HG03159 (cell line): ENCODE measurements around the gene ADAMTS8.

Source experiments
- ATAC-seq: cut with Tn5 transposase; IDR thresholded peaks from one replicate; pipeline ENCODE4 v1.9.1; 2021; ENCODE audit warnings: mild to moderate bottlenecking, moderate library complexity; ENCODE audit not compliant: unreplicated experiment

Gene ADAMTS8

DNA sequence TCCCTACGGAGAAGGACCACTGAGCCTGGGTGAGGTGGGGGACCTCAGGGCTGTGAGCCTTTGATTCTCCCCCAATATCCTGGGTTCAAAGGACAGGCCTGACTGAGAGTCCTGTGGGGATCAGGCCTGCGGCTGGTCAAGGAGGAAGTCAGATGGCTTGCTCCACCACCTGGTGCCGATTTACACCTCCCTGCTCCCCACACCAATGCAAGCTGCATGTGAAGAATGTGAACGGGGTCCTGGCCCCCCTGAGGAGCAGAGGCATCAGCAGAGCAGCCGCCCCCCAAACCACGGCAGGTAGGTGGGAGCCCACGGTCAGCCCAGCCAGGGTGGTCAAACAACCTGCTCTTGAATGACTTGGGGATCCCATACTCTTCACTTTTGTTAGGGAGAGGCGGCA is 6.7 kb downstream of the ADAMTS8 start:
- ATAC-seq: no peak

DNA sequence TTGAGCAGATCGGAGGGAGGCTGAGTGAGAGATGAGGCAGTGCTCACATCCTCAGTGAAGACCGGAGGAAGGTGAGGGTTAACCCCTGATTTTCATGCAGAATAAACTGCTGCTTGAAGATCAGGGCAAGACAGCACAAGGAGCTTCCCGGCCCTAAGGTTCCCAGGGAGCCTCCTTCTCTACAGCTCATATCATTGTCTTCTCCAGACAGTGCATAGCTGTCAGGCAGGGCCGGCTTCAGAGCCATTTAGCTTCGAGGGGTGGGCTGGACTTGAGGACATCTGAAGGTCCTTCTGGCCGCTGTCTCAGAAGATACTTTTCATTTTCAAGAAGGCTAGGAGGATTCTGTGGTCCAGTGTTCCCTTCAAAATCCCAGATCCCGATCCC is 7.2 kb downstream of the ADAMTS8 start:
- ATAC-seq: no peak

DNA sequence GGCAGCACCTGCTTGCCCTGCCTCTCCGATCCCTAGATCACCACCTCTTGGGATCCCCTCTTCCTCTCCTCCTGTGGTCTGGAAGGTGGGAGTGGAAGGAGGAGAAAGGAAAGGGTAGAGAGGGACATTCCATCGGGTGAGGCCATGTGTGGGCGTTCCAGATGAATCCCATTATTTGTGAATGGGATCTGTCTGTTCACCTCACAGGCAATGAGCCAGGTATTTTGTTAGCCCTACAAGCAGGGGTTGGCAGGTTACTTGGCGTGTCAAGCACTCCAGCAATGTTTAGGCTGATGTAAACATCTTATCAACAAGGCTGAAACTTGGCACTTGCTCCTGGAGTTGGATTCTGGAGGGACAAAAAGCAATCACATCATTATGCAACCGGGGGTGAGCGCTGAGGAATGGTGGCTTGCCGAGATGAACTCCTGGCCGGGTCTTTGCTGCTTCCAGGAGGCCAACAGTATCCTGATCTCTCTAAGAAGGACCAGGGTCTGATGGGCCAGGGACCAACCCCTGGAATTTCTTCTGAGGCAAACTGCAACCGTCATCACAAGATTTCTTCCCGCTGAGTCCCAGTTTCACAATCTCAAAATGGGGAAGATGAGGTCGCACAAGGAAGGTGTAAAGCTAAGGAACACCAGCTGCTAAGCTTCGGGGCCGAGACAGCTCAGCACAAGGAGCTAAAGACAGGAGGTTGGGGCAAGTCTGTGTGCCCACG is 7.8 kb downstream of the ADAMTS8 start:
- ATAC-seq: no peak

DNA sequence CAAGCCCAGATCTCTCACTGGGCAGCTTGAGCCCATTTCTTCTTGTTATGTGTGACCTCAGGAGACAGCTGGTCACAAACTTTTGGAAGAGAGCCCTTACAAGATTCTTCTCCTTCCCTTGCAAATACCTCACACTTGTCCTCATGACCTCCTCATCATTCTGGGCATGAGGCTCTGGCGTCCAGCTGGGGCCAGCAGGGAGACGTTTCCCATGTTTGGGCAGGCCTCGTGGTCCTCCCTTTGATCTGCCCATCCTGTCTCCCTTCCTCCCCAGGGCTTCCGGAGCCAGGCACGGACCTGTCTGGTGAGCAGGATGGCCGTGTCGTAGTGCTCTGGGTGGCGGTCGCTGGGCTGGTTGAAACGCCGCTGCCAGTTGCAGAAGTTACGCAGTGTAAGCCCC is 9.7 kb downstream of the ADAMTS8 start:
- ATAC-seq: no peak

DNA sequence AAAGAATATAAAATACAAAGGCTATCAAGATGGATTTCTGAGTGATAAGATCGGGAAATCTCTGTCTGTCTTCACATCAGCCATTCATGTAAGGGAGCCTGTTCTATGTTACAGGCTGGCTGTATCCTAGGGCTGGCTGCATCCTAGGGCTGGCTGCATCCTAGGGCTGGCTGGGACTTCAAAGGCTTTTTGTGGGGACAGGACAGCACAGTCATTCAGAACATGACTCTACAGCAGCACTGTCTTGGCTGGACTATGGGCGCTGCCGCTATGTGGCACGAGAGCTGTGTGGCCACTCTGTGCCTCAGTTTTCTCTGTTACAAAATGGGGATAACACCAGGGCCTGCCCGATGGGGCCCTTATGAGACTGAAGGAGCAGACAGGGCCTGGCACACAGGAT is 10.2 kb downstream of the ADAMTS8 start:
- no peak for ATAC-seq

DNA sequence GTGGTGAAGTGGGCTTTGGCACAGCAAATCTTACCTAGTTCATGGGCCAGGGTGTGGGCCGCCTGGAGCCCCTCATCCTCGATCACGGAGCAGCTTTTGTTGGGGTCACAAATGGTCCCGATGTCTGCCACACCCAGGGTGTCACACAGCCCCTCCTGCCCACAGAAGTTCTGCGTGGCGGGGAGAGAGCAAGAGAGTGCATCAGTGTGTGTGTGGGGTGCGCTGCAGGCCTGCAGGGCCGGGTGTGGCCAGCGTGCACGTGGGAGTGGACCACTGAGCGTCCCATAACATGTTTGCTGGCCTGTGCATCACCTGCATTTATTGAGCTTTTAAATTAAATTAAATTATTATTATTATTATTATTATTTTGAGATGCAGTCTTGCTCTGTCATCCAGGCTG is 11.5 kb downstream of the ADAMTS8 start:
- ATAC-seq: no peak

DNA sequence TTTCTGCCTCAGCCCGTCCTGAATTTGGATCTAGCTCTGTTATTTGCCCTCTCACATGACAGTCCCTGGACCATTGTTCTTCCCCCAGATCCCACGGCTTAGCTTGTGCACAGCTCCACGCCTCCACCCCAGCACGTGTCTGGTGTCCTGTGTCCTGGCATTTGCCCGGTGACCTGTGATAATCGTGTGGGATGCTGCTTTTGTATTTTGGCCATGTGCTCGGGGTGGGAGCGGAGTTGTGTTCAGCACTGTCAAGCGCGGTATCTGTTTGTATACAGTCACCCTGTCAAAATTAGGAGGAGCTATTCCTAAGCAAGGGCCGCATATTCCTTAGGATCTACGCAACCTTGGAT is 11.9 kb downstream of the ADAMTS8 start:
- ATAC-seq: no peak

DNA sequence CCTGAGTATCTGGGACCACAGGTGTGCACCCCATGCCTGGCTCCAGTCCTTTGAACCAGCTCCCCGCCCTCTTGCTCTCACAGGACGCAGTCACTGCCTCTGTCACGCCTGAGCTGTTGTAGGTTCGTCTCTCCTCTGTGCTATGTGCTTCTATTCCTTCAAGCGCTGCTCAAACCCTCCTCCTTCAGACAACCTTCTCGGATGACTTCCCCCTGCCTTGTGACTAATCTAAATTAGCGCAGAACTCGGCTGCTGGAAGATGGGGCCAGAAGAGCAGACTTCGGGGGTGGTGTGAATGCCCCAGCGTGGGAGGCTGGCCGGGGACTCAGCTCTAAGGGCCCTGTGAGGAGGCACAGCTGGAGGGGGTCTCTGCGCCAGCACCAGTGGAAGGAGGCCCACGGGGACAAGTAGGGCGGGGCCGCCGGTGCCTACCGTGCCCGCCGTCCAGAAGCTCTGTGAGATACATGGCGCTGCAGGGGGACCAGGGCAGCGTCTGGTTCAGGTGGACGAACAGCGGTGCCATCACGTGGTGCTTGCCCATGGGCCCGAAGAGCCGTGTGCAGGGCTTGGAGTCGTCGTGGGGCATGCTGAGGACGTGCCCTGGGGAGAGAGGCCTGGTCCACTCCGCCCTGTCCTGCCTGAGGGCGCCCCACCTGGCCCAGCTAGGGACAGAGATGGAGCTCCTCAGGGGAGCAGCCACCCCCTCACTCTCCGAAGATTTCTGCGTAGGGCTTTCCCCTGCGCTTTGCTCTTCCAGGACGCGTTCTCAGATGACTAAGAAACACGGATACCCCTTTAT is 12.5 kb downstream of the ADAMTS8 start:
- no peak for ATAC-seq

DNA sequence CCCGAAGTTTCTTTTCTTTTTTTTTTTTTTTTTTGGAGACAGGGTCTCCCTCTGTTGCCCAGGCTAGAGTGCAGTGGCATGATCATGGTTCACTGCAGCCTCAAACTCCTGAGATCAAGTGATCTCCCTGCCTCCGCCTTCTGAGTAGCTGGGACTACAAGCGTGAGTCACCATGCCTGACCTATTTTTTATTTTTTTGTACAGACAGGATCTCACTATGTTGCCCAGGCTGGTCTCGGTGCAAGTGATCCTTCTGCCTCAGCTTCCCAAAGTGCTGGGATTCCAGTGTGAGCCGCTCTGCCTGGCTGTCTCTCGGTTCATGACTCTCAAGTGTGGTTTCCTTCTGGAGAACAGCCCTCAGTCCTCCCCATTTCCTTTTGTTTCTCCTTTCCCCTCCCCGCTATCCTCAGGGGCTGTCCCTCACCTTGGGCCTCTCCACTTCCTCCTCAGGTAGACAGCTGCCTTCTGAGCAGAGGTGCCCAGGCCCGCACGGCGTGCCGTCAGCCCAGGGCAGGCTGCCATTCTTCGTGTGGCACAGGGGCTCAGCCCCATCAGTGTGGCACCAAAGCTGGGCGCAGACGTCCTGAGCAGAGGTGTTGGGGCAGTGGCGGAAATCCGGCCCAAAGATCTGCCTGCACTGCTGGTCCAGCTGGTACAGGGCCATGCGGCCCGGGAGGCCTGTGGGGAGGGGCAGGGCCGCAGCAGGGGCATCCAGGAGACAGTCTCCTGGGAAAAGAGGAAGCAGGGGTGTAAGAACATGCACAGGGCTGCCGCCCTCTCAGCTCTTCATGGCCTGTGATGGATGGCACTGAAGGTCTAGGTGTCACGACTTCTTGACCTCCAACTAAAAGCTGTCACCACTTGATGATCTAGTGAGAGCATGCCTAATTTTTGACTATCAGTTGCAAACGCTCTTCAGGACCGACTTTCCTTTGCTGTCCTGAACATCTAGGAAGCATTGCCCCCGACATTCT is 14.0 kb downstream of the ADAMTS8 start:
- no peak for ATAC-seq

DNA sequence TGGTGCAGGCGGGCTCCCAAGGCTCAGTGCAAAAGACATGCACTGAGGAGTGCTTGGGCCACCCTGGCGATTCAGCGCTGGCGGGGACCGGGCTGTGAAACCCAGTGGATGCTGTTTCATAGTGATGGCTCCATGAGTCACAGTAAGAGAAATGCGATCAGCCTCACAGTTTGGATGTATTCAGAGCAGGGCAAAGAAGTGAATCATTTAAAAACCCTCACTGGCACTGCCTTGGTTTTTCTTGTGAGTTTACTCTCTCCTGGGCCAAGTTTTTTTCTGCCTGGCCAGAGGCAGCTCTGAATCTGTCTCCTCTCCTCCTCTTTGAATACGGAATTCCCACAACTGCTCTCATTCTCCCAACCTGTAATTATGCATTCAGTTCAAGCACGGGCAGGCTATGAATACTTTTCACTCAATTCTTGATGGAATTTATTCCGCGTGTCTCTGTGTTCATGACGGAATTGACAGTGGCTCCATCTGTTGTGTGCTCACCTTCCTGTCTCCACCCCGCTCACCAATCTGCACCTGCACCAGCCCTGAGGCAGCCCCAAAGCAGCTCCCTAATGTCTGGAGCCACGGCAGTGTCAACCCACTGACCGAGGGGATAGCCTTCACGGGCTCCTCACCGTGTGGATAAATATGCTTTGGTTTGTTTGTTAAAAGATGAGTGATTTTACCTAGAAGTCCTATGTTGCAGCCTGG is 14.9 kb downstream of the ADAMTS8 start:
- ATAC-seq: no peak

DNA sequence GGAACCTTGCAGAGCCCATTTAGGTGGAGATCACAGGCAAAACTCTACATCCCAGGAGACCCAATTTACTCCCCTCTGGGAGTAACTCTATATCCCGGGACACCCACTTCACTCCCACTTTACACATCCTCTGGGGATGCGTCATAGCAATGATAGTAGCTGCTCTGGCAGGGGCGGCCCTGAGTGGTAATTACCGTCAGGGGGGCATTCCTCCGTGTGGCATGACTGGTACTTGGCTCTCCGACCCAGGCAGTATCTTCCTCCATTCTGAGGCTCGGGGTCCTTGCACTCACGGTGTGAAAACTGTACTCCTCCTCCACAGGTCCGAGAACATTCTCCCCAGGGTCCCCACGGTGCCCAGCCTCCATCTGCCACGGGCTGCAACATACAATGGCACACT is 17.2 kb downstream of the ADAMTS8 start:
- no peak for ATAC-seq

DNA sequence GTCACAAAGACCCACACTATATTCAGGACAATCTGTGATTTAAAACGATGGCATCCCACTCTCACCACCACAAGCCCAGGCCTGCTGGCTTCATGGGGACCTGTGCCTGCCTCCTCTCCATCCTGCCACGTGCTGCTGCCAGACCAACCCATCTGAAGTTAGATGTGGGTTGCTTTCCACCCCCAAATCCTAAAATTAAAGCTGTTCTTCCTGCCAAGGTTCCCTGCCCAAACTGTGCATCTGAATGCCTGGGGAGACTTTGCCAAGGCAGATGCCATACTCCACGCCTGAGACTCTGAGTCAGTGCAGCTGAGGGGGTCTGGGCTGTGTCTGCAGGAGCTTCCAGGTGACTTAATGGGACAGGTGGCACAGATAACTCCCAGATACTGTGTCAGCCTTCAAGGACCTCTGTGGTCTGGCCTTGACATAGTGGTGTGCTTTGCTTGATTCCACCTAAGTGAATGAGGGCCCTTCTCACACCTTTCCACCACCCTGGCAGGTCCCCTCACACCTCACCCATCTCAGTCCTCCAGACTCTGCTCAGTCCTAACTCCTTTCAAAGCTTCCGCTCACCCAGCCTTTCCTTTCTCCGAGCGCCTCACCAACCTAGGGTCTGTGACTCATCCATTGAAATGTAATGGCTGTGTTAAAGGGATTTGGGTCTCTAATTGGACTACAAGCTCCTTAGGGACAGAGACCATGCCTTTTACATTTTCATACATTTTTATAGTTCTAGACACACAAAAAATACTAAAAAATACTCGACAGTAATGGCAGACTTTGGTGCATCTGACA is 18.6 kb downstream of the ADAMTS8 start:
- no peak for ATAC-seq

DNA sequence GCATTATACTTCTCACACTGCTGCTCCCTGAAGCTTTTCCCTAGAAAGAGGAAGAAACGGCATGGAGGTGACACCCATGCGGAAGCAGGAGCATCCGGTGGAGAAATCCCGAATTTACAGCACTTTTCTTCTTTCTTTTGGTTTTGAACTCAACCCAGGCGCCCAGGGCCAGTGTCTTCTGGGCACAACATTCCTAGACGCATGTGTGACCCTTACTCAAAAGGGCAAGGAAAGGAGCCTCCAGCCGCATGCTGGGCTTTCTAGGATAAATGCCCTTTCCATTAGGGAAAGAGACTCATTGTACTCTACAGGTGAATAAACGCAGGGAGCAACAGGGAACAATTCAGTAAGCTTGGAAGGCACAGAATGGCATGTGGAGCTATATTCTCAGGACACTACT is 19.5 kb downstream of the ADAMTS8 start:
- ATAC-seq: no peak

DNA sequence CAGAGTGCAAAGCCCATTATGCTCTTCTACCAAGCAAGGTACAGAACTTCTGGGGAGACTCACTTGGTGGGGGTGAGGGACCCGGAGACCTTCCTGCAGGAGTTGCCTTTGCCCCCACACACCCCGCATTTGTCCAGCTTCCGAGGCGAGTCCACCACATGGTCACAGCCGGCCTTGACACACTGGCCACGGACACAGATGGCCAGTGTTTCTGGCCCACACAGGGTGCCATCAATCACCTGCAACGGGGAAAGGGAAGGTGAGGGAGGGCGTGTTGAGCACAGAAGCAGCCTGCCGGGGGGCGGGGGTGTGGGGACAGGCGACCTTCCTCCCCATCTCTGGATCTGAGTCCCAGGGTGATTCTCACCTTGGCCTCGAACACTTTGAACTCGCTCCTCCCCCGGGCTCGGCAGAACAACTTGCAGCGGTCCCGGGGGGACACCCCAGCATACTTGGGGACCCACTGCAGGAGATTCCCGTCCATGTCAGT is 20.0 kb downstream of the ADAMTS8 start:
- no peak for ATAC-seq

DNA sequence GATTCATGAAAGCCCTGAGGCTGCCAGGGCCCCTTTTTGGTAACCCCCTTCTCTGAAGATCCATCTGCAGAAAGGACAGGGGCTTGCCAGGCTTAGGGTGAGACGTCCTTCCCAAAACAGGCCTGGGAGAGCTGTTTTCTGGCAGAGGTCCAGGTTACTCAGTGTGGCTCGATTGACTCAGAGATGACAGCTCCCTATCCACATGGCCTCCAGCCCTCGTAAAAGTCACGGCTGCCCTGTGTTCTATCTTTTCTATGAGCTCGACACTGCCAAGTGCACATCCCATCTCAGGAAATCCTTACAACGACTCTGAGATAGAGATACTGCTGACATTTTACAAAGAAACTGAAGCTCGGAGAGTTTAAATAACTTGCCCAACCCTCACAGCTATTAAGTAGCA is 20.4 kb downstream of the ADAMTS8 start:
- no peak for ATAC-seq

DNA sequence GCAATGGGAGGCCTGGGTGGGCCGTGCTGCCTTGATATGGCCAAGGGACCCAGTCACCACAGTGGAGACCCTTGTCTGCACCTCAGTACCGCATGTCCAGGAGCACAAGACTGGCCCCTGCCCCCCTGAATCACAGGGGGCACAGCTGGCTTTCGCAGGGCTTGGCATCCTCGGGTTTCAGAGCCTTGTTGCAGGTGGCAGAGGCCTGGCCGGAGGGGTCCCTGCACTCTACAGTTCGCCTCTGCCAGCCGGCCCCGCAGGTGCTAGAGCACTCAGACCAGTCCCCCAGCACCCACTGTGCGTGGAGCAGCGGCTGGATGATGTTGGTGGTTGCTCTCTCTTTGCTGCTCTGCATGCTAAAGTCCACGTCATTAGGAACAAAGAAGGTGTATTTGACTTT is 23.0 kb downstream of the ADAMTS8 start:
- no peak for ATAC-seq

DNA sequence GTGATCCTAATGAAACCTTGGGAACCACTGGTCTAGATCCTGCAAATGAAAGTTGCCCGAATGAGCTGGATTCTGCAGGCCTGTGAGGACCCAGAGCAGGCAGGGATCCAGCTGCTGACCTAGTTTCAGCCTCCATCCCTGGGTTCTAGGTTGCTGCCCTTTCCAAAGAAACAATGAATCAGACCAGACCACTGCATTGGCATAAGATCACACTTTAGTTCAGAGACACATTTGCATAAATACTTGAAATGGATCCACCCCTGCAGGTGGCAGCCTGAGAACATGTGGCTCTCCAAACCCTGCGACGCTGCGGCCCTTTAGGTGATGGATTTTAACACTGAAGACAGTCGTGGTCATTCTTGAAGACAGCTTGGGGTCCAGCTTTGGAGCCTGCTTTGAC is 23.7 kb downstream of the ADAMTS8 start:
- no peak for ATAC-seq

DNA sequence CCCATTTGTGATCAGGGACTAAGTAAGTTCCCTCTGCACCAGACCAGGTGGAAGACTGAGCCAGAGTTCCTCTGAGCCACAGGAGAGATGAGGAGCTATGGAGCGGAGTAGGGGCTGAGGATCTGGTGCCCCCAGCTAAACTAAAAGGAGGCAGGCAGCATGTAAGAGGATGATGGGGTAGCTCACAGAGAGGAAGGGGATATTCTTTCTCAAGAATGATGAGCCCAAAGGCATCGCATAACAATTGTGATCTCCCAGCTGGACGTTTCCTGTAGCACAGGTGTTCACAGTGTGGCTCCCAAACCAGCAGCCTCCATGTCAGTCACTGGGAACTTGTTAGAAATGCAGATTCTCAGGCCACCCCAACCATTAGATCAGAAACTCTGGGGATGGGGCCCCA is 24.4 kb downstream of the ADAMTS8 start:
- no peak for ATAC-seq

DNA sequence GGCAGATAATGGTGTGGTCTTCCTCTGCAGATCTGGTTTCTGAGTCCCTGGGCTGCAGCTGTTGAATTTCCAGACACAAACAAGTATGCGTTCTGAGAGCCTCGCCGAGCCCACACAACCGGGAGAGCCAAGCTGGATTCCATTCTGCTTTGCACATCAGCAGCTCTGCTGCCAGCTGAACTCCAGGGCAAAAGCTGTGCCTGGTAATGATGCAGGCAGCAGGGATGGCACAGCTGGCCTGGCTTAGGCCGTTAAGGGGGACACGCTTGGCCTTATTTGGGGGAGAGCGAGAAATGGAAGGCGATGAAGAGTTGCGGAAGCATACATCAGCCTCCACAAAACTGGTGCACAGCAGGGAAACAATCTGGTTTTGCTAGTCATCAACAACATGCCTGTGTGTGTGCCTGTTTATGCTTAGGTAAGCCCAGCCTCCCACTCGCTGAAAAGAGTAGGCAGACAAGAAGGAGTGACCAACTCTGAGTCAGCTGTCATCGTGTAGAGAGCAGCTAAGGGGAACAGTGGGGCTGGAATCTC is 25.1 kb downstream of the ADAMTS8 start:
- ATAC-seq: no peak

DNA sequence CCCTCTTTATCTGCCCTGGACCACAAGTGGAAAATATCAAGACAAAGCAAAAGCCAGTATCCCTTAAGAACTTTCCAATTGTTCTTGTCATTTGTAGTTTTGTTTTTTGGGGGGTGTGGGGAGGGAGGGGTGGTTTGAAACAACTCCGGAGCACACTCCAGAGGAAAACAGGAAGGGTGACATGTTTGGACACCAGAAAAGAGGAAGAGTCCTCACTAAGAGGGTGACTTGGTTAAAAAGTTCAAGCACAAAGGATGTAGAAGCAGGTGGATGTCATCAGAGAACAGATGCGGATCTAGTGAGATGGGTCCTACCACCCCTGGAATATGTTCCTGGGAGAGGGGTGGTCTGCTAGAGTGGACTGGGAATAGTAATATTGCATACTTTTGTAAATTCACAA is 25.8 kb downstream of the ADAMTS8 start:
- ATAC-seq: no peak
